ENCODE results near the gene BIRC2.

Gene BIRC2

DNA sequence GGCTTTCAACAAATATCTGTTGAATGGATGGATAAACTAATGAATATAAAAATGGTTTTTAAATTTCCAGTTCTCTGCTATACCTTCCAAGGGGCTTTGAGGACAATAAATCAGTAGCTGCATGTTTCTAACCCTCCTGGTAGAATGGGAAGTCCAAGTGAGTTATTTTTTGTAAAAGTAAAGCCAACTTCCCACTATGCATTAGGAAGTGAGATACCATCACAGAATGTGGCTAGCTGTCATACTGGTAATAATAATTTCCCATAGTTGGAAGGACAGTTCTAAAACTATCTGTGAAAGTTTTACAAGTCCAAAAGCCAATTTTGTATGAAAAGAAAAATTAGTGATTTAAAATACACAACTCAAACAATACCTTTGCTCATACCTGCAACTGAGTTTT is 55.5 kb downstream of the BIRC2 start:
- DNase-seq (ENCODE audit: low read depth) = no peak

DNA sequence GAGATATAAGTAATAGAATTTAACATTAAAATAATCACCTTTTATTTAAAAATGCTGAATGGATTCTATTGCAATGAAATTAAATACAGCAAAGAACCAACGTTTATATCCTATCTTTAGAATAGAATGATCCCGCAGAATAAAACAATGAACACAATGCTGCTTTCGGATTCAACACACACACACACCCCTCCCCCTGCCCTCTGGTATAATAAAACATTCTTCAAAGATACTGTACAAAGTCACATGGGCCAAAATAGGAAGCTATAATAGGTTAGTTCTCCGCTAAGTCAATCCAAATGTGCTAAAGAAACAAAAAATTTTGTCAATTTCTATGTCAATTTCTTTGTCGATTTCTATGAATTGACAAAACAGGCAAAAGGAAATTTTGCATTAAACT is 58.5 kb downstream of the BIRC2 start:
- no peak for DNase-seq (ENCODE audit: low read depth)

DNA sequence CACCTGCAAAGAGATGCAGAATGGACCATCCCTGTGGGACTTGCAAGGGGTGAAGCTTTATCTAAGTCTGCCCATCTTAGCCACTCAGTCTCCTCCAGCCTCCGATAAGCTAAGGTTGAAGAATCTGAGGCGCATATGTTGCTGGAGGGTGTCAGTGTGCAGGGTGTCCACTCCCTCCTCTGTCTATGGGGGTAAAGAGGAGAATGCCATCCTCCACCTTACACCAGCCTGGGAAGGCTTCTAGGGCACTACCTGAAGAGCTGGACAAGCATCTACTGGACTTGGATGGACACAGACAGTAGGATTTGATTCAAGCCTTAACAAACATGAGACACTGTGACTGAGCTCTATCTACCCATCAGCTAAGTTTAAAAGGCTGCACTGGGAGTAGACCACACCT is 59.1 kb downstream of the BIRC2 start:
- DNase-seq (ENCODE audit: low read depth) = no peak

DNA sequence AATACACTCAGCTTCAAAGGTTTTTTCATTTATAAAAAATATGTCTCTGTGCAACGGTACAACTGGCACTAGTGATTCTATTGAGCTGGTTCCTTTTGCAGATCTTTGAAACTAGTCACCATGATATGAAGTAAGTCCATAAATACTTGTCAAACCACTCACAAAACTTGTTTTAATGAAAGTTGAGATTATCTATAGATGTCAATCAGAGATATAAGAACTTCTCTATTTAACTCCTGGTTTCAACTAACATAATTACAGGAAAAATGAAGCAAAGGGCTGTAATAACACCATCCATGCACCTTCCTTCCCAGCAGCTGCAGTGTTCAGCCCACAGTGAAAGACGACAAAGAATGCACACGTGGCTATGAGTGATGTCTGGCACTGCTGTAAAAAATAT is 60.9 kb downstream of the BIRC2 start:
- DNase-seq (ENCODE audit: low read depth) = no peak

DNA sequence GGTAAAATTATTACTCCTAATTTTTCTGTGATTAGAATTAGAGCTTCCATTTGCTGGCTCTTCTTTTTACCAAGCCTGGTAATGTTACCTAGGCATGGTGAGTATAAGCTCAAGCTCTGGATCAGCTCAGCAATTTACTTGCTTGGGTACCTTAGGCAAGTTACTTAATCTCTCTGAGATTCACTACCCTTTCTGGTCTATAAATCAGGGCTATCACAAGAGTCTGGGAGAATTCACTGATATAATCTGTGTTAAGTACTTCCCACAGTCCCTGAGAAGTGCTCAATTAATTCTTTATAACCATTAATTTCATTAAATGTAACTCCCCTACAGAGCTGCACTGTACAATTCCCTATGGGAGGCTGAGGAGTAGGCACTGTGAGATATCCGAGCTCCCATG is 61.3 kb downstream of the BIRC2 start:
- no peak for DNase-seq (ENCODE audit: low read depth)

DNA sequence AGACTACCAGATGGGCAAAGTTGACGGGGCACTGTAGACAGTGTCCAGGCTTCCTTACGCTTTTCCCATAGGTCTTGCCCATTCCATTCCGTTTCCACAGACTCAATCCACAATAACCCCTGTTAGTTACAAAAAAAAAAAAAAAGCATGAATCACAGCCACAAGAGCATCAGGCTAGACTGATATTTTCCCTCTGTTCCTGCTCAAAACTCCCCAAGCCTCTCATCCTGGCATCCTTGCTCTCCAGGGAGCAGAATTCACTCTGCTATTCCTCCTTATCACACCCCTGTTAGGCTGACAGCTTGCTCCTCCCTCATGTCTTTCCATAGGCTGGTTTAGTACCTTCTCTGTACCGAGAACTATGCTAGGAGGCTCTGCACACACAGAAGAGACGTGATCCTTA is 63.4 kb downstream of the BIRC2 start:
- DNase-seq (ENCODE audit: low read depth) = no peak

DNA sequence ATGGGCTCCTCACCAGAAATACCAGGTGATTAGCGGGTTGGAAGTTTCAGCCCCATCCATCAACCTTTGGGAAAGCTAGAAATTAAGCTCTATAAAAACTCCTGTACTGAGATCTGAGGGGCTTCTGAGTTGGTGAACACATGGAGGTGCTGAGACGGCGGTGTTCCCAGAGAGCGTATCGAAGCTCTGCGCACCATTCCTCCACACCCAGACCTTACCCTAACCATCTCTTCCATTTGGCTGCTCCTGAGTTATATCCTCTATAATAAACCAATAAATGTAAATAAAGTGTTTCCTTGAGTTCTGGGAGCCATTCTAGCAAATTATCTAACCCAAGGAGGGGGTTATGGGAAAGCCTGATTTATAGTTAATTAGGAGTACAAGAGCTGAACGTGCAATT is 64.1 kb downstream of the BIRC2 start:
- no peak for DNase-seq (ENCODE audit: low read depth)

DNA sequence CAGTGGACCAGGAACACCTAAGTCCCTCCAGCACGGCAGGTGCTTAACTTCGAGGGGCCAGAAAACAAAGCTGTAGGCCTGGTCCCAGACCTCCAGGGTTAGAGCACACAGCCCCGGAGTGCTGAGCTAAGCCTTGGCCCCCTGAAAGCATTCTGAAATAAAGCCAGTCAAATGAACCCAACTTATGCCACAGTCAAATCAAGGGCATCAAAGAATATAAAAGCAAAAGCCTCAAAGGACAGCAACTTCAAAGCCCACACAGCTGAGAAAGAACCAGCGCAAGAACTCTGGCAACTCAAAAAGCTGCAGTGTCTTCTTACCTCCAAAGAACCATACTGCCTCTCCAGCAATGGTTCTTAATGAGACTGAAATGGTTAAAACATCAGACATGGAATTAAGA is 66.5 kb downstream of the BIRC2 start:
- DNase-seq (ENCODE audit: low read depth) = no peak

DNA sequence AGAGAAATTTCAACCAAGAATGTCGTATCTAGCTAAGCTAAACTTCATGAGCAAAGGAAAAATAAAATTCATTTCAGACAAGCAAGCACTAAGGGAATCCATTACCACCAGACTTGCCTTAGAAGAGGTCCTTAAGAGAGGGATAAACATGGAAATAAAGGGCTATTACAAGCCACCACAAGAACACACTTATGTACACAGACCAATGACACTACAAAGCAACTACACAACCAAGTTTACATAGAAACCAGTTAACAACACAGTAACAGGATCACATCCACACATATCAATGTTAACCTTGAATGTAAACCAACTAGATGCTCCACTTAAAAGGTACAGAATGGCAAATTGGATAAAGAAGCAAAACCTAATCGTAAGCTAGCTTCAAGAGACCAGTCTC is 67.5 kb downstream of the BIRC2 start:
- DNase-seq (ENCODE audit: low read depth) = no peak

DNA sequence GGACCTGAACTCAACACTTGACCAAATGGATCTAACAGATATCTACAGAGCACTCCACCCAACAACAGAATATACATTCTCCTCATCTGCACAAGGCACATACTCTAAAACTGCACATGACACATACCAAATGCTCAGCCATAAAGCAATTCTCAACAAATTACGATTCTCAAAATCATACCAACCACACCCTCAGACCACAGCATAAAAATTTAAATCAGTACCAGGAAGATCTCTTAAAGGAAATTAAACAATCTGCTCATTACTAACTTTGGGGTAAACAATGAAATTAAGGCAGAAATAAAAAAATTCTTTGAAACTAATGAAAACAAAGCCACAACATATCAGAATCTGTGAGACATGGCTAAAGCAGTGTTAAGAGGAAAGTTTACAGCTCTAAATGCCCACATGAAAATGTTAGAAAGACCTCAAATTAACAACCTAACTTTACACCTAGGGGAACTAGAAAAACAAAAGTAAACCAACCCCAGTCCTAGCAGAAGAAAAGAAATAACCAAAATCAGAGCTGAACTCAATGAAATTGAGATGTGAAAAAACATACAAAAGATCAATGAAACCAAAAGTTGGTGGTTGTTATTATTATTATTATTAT is 68.4 kb downstream of the BIRC2 start:
- DNase-seq (ENCODE audit: low read depth) = no peak

DNA sequence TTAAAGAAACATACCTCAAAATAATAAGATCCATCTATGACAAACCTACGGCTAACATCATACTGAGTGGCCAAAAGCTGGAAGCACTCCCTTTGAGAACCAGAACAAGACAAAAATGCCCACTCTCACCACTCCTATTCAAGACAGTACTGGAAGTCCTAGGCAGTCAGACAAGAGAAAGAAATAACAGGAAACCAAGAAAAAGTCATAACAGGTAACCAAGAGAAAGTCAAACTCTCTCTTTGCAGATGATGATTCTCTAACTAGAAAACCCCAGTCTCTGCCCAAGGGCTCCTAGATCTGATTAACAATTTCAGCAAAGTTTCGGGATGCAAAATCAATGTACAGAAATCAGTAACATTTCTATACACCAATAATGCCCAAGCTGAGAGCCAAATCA is 70.0 kb downstream of the BIRC2 start:
- no peak for DNase-seq (ENCODE audit: low read depth)

DNA sequence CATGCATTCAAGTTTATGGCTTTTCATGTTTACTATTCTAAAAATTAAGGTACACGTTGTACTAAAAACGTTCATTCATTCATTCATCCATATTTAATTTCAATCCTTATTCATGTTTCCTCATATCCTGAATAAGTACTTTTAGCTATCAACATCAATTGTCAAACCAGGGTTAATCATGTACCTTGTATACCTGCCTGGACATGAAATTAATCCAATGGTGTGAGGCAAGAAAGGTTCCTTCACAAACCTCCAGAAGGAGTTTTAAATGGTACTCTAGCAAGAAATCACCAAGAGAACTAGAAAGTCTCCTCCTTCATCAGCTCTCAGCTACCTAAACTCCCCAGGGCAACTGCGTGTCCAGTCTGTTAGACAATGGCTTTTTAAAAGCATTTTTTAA is 72.2 kb downstream of the BIRC2 start:
- DNase-seq (ENCODE audit: low read depth) = no peak

DNA sequence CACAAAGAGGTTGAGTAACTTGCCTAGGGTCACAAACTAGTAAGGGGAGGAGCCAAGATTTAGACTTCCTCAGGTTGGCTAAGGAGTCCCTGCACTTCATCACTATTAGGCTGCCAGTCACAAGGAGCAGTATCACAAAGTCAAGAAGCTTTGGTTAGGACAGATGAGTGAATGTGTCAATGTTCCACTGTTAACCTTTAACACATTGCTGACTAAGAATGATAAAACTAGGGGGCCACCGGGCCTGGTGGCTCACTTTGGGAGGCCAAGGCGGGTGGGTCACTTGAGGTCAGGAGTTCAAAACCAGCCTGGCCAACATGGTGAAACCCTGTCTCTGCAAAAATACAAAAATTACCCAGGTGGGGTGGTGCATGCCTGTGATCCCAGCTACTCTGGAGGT is 73.5 kb downstream of the BIRC2 start:
- DNase-seq (ENCODE audit: low read depth) = no peak

DNA sequence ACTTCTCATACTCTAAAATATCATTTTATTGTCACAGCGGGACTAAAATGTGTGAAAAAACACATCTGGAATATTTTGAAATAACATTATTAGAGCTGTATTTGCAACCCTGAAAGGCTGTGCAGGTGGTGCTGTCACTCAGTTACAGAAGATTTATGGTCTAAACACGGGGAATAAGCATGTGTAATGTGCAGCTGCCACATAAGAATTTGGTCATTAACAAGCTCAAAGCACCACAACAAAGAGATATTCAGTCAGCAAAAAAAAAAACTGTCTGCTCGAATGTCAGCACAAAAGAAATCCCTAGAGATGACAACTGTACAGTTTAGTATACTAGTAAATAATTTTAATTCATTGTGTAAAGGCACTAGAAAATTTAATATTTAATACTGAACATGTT is 74.2 kb downstream of the BIRC2 start:
- DNase-seq (ENCODE audit: low read depth) = no peak

DNA sequence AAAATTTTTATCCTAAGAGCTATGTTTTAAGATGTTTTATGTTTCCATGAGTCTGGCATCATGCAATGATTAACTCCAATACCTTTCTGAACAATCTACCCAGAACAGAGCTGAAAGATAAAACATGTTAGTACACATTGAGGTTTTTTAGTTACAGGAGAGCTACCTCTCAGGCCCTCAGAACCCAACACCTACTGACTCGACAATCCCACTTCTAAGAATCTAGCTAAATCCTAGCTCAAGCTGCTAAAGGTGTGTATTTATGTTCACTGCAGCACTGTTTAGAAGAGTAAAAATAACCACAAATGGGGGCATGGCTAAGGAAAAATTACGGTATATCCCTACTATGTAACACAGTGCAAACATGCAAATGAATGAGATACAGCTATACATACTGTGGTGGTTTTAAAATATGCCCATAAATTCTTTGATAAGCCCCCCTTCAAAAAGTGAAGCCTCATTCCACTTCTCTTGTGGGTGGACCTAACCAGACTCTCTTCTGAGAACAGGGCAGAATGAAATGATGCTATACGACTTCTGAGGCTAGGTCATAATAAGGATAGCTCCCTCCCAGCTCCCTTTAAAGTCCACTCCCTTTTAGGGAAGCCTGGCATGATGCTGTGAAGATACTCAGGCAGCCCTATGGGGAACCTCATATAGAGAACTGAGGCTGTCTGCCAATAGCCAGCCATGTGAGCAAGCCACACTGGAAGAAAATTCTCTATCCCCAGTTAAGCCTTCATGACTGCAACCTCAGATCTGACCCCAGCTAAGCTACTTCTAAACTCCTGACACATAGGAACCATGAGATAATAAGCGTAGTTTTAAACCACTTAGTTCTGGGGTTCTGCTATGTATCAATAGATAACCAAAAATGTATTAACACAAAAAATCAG is 76.1 kb downstream of the BIRC2 start:
- DNase-seq (ENCODE audit: low read depth) = no peak

DNA sequence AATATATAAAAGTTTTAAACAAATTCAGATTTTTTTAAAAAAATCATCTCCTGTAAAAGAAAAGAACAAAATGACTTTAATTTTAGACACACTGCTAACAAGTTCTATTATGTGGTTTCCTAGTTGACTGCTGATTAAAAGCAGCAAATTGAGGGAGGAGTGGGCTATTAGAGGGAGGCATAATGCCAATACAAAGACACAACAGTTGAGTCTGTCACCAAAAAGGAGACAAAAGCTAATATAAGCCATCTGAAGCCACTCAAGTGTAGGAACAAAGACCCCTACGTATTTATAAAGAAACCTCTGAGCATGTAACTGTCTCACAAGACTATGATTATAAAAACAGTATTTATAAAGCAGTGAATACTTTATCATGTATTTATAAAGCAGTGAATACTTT is 76.9 kb downstream of the BIRC2 start:
- DNase-seq (ENCODE audit: low read depth) = no peak

DNA sequence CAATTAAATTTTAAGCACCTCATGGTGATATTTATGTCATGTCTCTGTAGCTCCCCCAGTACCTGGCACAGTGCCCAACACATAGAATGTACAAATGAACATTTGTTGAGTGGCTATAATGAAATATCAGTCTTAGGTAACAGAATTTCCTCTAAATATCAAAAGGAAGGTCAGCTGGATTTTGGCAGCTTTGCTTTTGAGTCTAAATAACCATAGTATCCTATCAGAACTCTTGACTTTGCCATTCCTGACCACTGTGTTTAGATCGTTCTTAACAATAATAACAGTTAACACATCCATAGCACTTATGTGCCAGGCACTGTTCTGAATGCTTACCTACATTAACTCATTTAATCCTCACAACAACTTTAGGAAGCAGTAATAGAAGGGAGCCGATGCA is 79.0 kb downstream of the BIRC2 start:
- DNase-seq (ENCODE audit: low read depth) = no peak

DNA sequence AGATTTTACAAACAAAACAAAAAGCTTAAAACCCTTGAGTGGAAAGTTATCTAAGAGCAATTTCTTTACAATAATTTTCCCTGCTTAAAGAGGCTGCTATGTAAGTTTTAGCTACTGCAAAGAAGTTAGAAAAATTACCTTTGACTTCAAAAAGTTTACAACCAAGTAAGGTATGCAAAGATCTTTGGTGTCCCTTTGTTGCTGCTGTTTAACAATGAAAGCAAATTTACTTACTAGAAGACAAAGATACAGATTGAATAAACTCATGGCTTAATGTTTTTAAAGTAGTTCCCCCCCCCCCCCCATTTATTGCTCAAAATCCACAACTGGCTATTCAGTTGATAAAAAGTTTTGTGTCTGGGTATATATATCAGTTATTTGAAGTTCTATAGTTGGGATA is 79.6 kb downstream of the BIRC2 start:
- DNase-seq (ENCODE audit: low read depth) = no peak

DNA sequence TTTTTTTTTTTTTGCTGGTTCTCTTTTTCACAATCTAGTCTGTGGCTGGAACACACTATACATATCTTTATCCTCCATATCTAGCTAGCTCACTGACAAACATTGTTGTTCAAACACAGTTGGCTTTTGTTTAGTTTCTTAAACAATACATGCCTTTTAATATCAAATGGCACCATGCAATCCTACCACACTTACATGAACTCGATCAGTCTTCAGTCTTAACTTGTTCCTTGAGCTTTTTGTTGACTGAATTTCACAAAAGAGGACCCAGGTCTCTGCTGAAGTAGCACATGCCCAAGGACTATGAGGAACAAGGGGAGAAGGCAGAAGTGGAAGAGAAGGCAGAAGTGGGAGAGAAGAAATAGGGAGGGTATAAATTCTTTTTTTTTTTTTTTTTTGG is 80.1 kb downstream of the BIRC2 start:
- no peak for DNase-seq (ENCODE audit: low read depth)

All from GM04503 (cell line).